Measurements from ENCODE around the gene AKR7A2.

GRCh38 chr1:19352839-19353238 is 40.9 kb upstream of the AKR7A2 start:
- no peak for TF ChIP-seq POLR2A (IDR thresholded peaks at IDR 0.05)
- TF ChIP-seq CTCF (IDR thresholded peaks at IDR 0.05) = no peak

All from tibial nerve (tissue), 3 donors.